Activated B cell treated with CpG ODN at 0.5 μM for 24 hours (primary cell): ENCODE data around the gene PHEX. TPM values are rescaled to one million over a fixed set of nuclear protein-coding genes. Genes with fewer than 3 reads are reported as not detected.

Experiments used
- ATAC-seq: fragments of 200-7000 bp; cut with Tn5 transposase; one replicate; pipeline ENCODE4 v1.10.0; 2021; ENCODE audit warnings: low read depth, mild to moderate bottlenecking, moderate library complexity
- CTCF ChIA-PET: fragments of 350-600 bp; sonication (Branson Sonifier 250); formaldehyde crosslinking; loops from one replicate; lab custom pipeline; 2021; ENCODE audit warnings: antibody characterized with exemption; lab: Charles Lee
- POLR2A ChIA-PET: fragments of 350-600 bp; sonication (Branson Sonifier 250); formaldehyde crosslinking; loops from one replicate; lab custom pipeline; 2021; ENCODE audit warnings: antibody characterized with exemption; lab: Charles Lee
- DNase-seq: peaks from one replicate; pipeline ENCODE4 v3.0.0; 2022
- H3K27ac Mint-ChIP-seq: one replicate; pipeline ENCODE4 v1.8.0; 2020; ENCODE audit warnings: mixed read lengths
- H3K27me3 Mint-ChIP-seq: one replicate; pipeline ENCODE4 v1.8.0; 2021; ENCODE audit warnings: mixed read lengths
- H3K36me3 Mint-ChIP-seq: one replicate; pipeline ENCODE4 v1.8.0; 2021; ENCODE audit warnings: low read depth, mixed read lengths
- H3K4me1 Mint-ChIP-seq: one replicate; pipeline ENCODE4 v1.8.0; 2021; ENCODE audit warnings: mixed read lengths
- H3K4me3 Mint-ChIP-seq: one replicate; pipeline ENCODE4 v1.8.0; 2020; ENCODE audit warnings: mild to moderate bottlenecking, mixed read lengths
- H3K9me3 Mint-ChIP-seq: one replicate; pipeline ENCODE4 v1.8.0; 2020; ENCODE audit warnings: mixed read lengths
- CTCF ChIP-seq: fragments of 200-600 bp; IDR thresholded peaks from one replicate; pipeline ENCODE4 v1.8.0; 2022; ENCODE audit warnings: antibody characterized with exemption, mild to moderate bottlenecking
- intact Hi-C: fragments of 100-400 bp; cut with micrococcal nuclease; formaldehyde crosslinking; loops from one replicate; pipeline ENCODE4 v1.15.1; 2024
- total RNA-seq: library from RNA; stranded (reverse); gene quantifications from 2 replicates; pipeline ENCODE4 v1.2.3, GENCODE V29; 2022

The PHEX gene
- total RNA-seq, 1 donor from 2014 or later: 0.27 TPM

DNA sequence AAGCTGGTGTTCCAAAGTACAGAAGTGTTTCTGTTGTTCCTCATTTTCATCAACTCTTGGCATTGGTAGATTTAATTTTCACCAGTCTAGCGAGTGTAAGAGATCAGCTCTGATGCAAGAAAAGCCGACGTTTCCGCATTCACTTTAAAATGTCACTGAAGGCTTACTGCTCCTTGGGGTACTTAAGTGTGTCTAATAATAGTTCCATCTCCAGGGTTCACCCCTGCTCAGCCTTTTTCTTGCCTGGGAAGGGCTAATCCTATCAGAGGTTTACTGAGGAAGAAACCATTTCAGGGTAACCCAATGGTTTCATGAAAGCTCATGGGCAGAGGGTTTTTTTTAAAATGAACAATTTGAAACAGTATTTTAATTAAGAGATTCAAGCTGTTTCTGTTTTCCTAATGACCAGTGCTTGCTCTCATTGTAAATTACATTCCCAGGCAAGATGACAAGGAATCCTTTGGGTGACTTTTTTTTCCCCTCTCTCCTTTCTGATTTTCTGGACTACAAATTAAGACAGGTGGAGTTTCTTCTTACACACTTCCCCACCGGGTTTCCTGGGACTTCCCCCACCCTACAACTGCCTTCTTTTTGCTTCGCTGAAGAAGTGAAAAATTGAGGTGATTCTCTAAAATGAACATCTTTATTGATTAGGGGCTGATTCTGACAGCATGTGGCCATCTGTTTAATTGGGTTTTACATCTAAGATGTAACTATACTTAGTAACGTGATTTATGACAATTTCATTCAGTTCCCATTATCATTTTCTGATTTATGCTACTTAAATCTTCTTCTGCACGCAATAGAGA lies 161.9 kb downstream of the PHEX start:
- Mint-ChIP-seq H3K27ac (no peak overlapping the region), H3K36me3 (no peaks in the 10 kb centered on the region), H3K27me3 (no peaks in the 10 kb centered on the region), H3K9me3 (no peaks in the 10 kb centered on the region), H3K4me1 (peaks cover 16% of the 10 kb centered on the region), H3K4me3 (no peak overlapping the region)
- ATAC-seq: no peak
- ChIA-PET CTCF (interaction anchor here (0.9 to 2.1 kb wide), 3 partner anchors 58 to 1708 kb away, joined by 3 to 18 read pairs (median 5); no protein-coding TSS in a partner anchor), POLR2A (no interaction called here)
- TF ChIP-seq CTCF: no peak
- intact Hi-C loops: loop anchor here (2.0 to 10.0 kb wide), 7 partner anchors 57 to 1659 kb away; no protein-coding TSS in a partner anchor
- no peak for DNase-seq

DNA sequence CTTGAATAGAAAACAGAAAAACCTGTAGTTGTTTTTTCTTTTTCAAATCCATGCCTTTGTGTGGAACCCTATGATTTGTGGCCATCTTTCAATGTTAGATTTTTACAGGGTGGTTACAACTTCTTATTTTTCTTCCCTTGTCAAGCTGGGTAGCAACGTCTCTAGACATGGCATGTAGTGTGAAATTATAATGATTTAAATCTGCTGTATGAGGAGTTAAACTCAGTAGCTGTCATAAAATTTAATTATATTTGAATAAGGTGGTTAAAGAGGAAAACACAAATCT lies 162.5 kb downstream of the PHEX start:
- POLR2A ChIA-PET: no interaction called here
- Mint-ChIP-seq H3K27ac (no peak overlapping the region), H3K27me3 (no peaks in the 10 kb centered on the region), H3K9me3 (no peaks in the 10 kb centered on the region), H3K4me1 (peaks cover 16% of the 10 kb centered on the region), H3K36me3 (no peaks in the 10 kb centered on the region), H3K4me3 (no peak overlapping the region)
- intact Hi-C loops: loop anchor here (5.0 to 10.0 kb wide), 4 partner anchors 132 to 1660 kb away; no protein-coding TSS in a partner anchor
- TF ChIP-seq CTCF: no peak
- ATAC-seq (no peak), DNase-seq (no peak)
- CTCF ChIA-PET: interaction anchor here (0.9 kb wide), 1 partner anchor 1708 kb away, joined by 3 read pairs; no protein-coding TSS in a partner anchor

- Mint-ChIP-seq H3K27ac (no peak overlapping the region), H3K27me3 (no peaks in the 10 kb centered on the region), H3K9me3 (no peaks in the 10 kb centered on the region), H3K4me1 (peaks cover 16% of the 10 kb centered on the region), H3K4me3 (no peak overlapping the region), H3K36me3 (no peaks in the 10 kb centered on the region)
- intact Hi-C loops: loop anchor here (10.0 kb wide), 2 partner anchors 761 to 1661 kb away; no protein-coding TSS in a partner anchor
- DNase-seq (no peak), ATAC-seq (no peak)
- TF ChIP-seq CTCF: no peak
- ChIA-PET POLR2A (no interaction called here), CTCF (no interaction called here)
Measured at GRCh38 chrX:22196149-22196548, 164.0 kb downstream of the PHEX start.

- H3K4me3 Mint-ChIP-seq: no peak overlapping the region
- intact Hi-C loops: no loop called here
- no peaks in the 10 kb centered on the region for H3K27me3 Mint-ChIP-seq
- ChIA-PET CTCF (no interaction called here), POLR2A (no interaction called here)
- no peak overlapping the region for H3K27ac Mint-ChIP-seq
- DNase-seq (no peak), ATAC-seq (no peak)
- no peaks in the 10 kb centered on the region for H3K4me1 Mint-ChIP-seq
- H3K9me3 Mint-ChIP-seq: no peaks in the 10 kb centered on the region
- H3K36me3 Mint-ChIP-seq: no peaks in the 10 kb centered on the region
- TF ChIP-seq CTCF: no peak
Measured at GRCh38 chrX:22202251-22202650, 170.1 kb downstream of the PHEX start.

GRCh38 chrX:22203186-22203585 lies 171.1 kb downstream of the PHEX start:
- Mint-ChIP-seq H3K4me1 (no peaks in the 10 kb centered on the region), H3K36me3 (no peaks in the 10 kb centered on the region), H3K4me3 (no peak overlapping the region), H3K9me3 (no peaks in the 10 kb centered on the region), H3K27ac (no peak overlapping the region), H3K27me3 (no peaks in the 10 kb centered on the region)
- intact Hi-C loops: no loop called here
- DNase-seq: no peak
- TF ChIP-seq CTCF: no peak
- no peak for ATAC-seq
- CTCF ChIA-PET: no interaction called here
- POLR2A ChIA-PET: no interaction called here
